IMR-90 (cell line): ENCODE measurements around the gene FBXW7. TPM values are rescaled to one million over a fixed set of nuclear protein-coding genes. Genes with fewer than 3 reads are reported as not detected.

Experiments used
- ATAC-seq: fragments of 200-7000 bp; cut with Tn5 transposase; 2 replicates; pipeline ENCODE4 v1.9.1; 2020; ENCODE audit warnings: low read depth, mild to moderate bottlenecking, moderate library complexity
- BruUV-seq: library from RNA; stranded (reverse); fragments of 400-500 nt; replicated peaks from 2 replicates; lab custom pipeline; 2021; lab: Mats Ljungman, UMichigan
- CTCF ChIA-PET: fragments of 300-600 bp; formaldehyde crosslinking; extraction: SDS; loops from one replicate; lab custom pipeline; 2021; ENCODE audit warnings: antibody characterized with exemption; lab: Yijun Ruan, JAX
- POLR2A ChIA-PET: fragments of 300-600 bp; sonication (Branson Sonifier 250); formaldehyde crosslinking; loops from one replicate; lab custom pipeline; 2022; ENCODE audit warnings: antibody characterized with exemption; ENCODE audit not compliant: unreplicated experiment; lab: Charles Lee
- DNase-seq: peaks from one replicate; pipeline ENCODE4 v3.0.0; 2013
- H2AFZ ChIP-seq: replicated peaks from 2 replicates; pipeline ENCODE3; 2013; ENCODE audit warnings: low read length, mild to moderate bottlenecking; ENCODE audit not compliant: poor library complexity
- H2AK5ac ChIP-seq: 2 replicates; pipeline ENCODE4 v1.6.1; 2013; ENCODE audit warnings: low read depth, low read length, inconsistent platforms
- H2AK9ac ChIP-seq: replicated peaks from 2 replicates; pipeline ENCODE3; 2013; ENCODE audit warnings: mild to moderate bottlenecking, low read depth, low read length, moderate library complexity; ENCODE audit not compliant: poor library complexity
- H2BK120ac ChIP-seq: 2 replicates; pipeline ENCODE4 v1.6.1; 2013; ENCODE audit warnings: low read depth, low read length, inconsistent platforms
- H2BK15ac ChIP-seq: 3 replicates; pipeline ENCODE4 v1.6.1; 2013; ENCODE audit warnings: low read depth, low read length, inconsistent platforms
- H2BK20ac ChIP-seq: 2 replicates; pipeline ENCODE4 v1.6.1; 2013; ENCODE audit warnings: low read depth, mild to moderate bottlenecking, inconsistent platforms, low read length, moderate library complexity
- H2BK5ac ChIP-seq: 2 replicates; pipeline ENCODE4 v1.6.1; 2013; ENCODE audit warnings: mild to moderate bottlenecking, low read depth, low read length, inconsistent platforms; ENCODE audit not compliant: poor library complexity, severe bottlenecking
- H3K14ac ChIP-seq: replicated peaks from 2 replicates; pipeline ENCODE4 v1.6.1; 2013; ENCODE audit warnings: low read depth, low read length, inconsistent platforms
- H3K18ac ChIP-seq: 2 replicates; pipeline ENCODE4 v1.6.1; 2013; ENCODE audit warnings: low read depth, low read length, control low read depth
- H3K23ac ChIP-seq: 2 replicates; pipeline ENCODE4 v1.6.1; 2013; ENCODE audit warnings: low read depth, low read length, inconsistent platforms
- H3K27ac ChIP-seq: 2 replicates; pipeline ENCODE4 v1.5.1; 2013; ENCODE audit warnings: mild to moderate bottlenecking, control low read depth, low read length; ENCODE audit not compliant: insufficient read depth
- H3K27me3 ChIP-seq: 2 replicates; pipeline ENCODE4 v1.6.1; 2013; ENCODE audit warnings: low read length; ENCODE audit not compliant: control insufficient read depth, insufficient read depth
- H3K36me3 ChIP-seq: 2 replicates; pipeline ENCODE4 v1.6.1; 2013; ENCODE audit warnings: low read length, mixed read lengths; ENCODE audit not compliant: control insufficient read depth, insufficient read depth
- H3K4ac ChIP-seq: 2 replicates; pipeline ENCODE4 v1.6.1; 2013; ENCODE audit warnings: low read depth, low read length, inconsistent platforms
- H3K4me1 ChIP-seq: 2 replicates; pipeline ENCODE4 v1.6.1; 2013; ENCODE audit warnings: low read length, mixed read lengths; ENCODE audit not compliant: control insufficient read depth, insufficient read depth
- H3K4me2 ChIP-seq: 2 replicates; pipeline ENCODE4 v1.6.1; 2013; ENCODE audit warnings: low read depth, mild to moderate bottlenecking, control low read depth, low read length, moderate library complexity
- H3K4me3 ChIP-seq: 2 replicates; pipeline ENCODE4 v1.5.1; 2013; ENCODE audit warnings: low read depth, mild to moderate bottlenecking, control low read depth, low read length, moderate library complexity; ENCODE audit not compliant: insufficient read depth
- H3K56ac ChIP-seq: 2 replicates; pipeline ENCODE4 v1.6.1; 2013; ENCODE audit warnings: low read length, inconsistent platforms; ENCODE audit not compliant: insufficient read depth; ENCODE audit errors: extremely low read depth
- H3K79me1 ChIP-seq, 2 experiments: 2 replicates each; pipeline ENCODE4 v1.6.1; 2013; ENCODE audit warnings: low read length in 2 of 2, inconsistent platforms in 1 of 2, low read depth in 1 of 2
- H3K9ac ChIP-seq: 2 replicates; pipeline ENCODE4 v1.6.1; 2013; ENCODE audit warnings: low read depth, low read length, control low read depth
- H3K9me1 ChIP-seq: 2 replicates; pipeline ENCODE4 v1.6.1; 2013; ENCODE audit warnings: low read length, inconsistent platforms; ENCODE audit not compliant: insufficient read depth
- H3K9me3 ChIP-seq: 2 replicates; pipeline ENCODE4 v1.6.1; 2013; ENCODE audit warnings: low read length; ENCODE audit not compliant: control insufficient read depth, insufficient read depth
- H4K20me1 ChIP-seq: 2 replicates; pipeline ENCODE4 v1.6.1; 2013; ENCODE audit warnings: low read length, inconsistent platforms; ENCODE audit not compliant: insufficient read depth
- H4K5ac ChIP-seq: 2 replicates; pipeline ENCODE4 v1.6.1; 2013; ENCODE audit warnings: mild to moderate bottlenecking, low read depth, low read length, control low read depth
- H4K8ac ChIP-seq, 2 experiments: 2 replicates each; pipeline ENCODE4 v1.6.1; 2013; ENCODE audit warnings: low read depth in 2 of 2, low read length in 2 of 2, control low read depth in 1 of 2, inconsistent platforms in 1 of 2
- H4K91ac ChIP-seq: 2 replicates; pipeline ENCODE4 v1.6.1; 2013; ENCODE audit warnings: low read depth, low read length, inconsistent platforms; ENCODE audit not compliant: insufficient read depth
- BHLHE40 ChIP-seq: fragments of 150-350 bp; IDR thresholded peaks from 2 replicates; pipeline ENCODE4 v1.6.1; 2016; ENCODE audit warnings: mild to moderate bottlenecking, low read depth, low read length
- CEBPB ChIP-seq: IDR thresholded peaks from 2 replicates; pipeline ENCODE4 v1.6.1; 2012; ENCODE audit warnings: low read depth, low read length, improper control_type of control experiment
- CHD1 ChIP-seq: IDR thresholded peaks from 2 replicates; pipeline ENCODE4 v1.6.1; 2012; ENCODE audit warnings: low read depth, low read length, improper control_type of control experiment
- FOS ChIP-seq: fragments of 150-350 bp; IDR thresholded peaks from 2 replicates; pipeline ENCODE4 v1.6.1; 2016; ENCODE audit warnings: low read depth, low read length
- MAFK ChIP-seq: IDR thresholded peaks from 2 replicates; pipeline ENCODE4 v1.6.1; 2012; ENCODE audit warnings: low read depth, low read length, improper control_type of control experiment
- MXI1 ChIP-seq: IDR thresholded peaks from 2 replicates; pipeline ENCODE4 v1.6.1; 2012; ENCODE audit warnings: low read depth, mild to moderate bottlenecking, low read length, moderate library complexity, borderline replicate concordance
- NFE2L2 ChIP-seq: fragments of 150-350 bp; IDR thresholded peaks from 2 replicates; pipeline ENCODE4 v1.6.1; 2016; ENCODE audit warnings: low read depth, mild to moderate bottlenecking, low read length
- POLR2A ChIP-seq: IDR thresholded peaks from 2 replicates; pipeline ENCODE4 v1.6.1; 2012; ENCODE audit warnings: mild to moderate bottlenecking, low read depth, low read length
- RAD21 ChIP-seq: IDR thresholded peaks from 2 replicates; pipeline ENCODE4 v1.6.1; 2012; ENCODE audit warnings: low read length, improper control_type of control experiment
- RCOR1 ChIP-seq: IDR thresholded peaks from 2 replicates; pipeline ENCODE4 v1.6.1; 2012; ENCODE audit warnings: mild to moderate bottlenecking, low read length, improper control_type of control experiment; ENCODE audit not compliant: insufficient replicate concordance
- RFX5 ChIP-seq: IDR thresholded peaks from 2 replicates; pipeline ENCODE4 v1.8.0; 2012; ENCODE audit warnings: low read depth, mild to moderate bottlenecking, low read length, moderate library complexity
- SMC3 ChIP-seq: fragments of 150-350 bp; IDR thresholded peaks from 2 replicates; pipeline ENCODE4 v1.6.1; 2016; ENCODE audit warnings: low read depth, mild to moderate bottlenecking, antibody characterized with exemption, low read length, moderate library complexity
- WGBS, 2 experiments: methylation state at CpG; one replicate each; pipeline versions ENCODE4 v1.1.5 to v1.1.7; 2013; ENCODE audit warnings: missing lambda C conversion rate in 2 of 2; ENCODE audit not compliant: insufficient read length in 1 of 2; ENCODE audit errors: extremely low coverage in 2 of 2; 5-methylcytosine and 5-hydroxymethylcytosine counted together
- dilution Hi-C: fragments of 300-500 bp; cut with HindIII; formaldehyde crosslinking; loops from one replicate; pipeline ENCODE4 v1.14.3; 2018; ENCODE audit warnings: low sequenced_read_pairs; ENCODE audit not compliant: unreplicated experiment
- in situ Hi-C: fragments of 300-500 bp; cut with MboI; formaldehyde crosslinking; loops from 3 replicates; pipeline ENCODE4 v1.14.3; 2019; ENCODE audit warnings: low sequenced_read_pairs, inconsistent platforms, mixed read lengths
- intact Hi-C: fragments of 100-400 bp; cut with micrococcal nuclease; formaldehyde crosslinking; loops from 2 replicates; pipeline ENCODE4 v1.10.0; 2022
- polyA plus RNA-seq, 3 experiments: library from polyadenylated mRNA; depleted of rRNA; stranded (reverse); fragments of >200 nt; gene quantifications; 2 replicates each; pipeline ENCODE4 v1.2.3, GENCODE V29; 2012; ENCODE audit warnings: low replicate concordance in 1 of 3
- total RNA-seq: library from RNA; depleted of rRNA; stranded (reverse); fragments of >200 nt; gene quantifications from 2 replicates; pipeline ENCODE4 v1.2.3, GENCODE V29; 2012
- TF ChIP-seq, protein P1 (sequence below): fragments of 150-350 bp; IDR thresholded peaks from 2 replicates; pipeline ENCODE4 v1.6.1; 2017; ENCODE audit warnings: mild to moderate bottlenecking, antibody characterized with exemption, low read length, low read depth
- TF ChIP-seq, protein P2 (sequence below): fragments of 150-350 bp; IDR thresholded peaks from 2 replicates; pipeline ENCODE4 v1.6.1; 2016; ENCODE audit warnings: low read depth, mild to moderate bottlenecking, low read length, moderate library complexity, borderline replicate concordance
- TF ChIP-seq, protein P3 (sequence below): conservative IDR thresholded peaks from 2 replicates; pipeline ENCODE4 v1.5.1; 2012; ENCODE audit warnings: mild to moderate bottlenecking, low read depth, low read length, improper control_type of control experiment

FBXW7 gene
- total and polyA plus RNA-seq, 2 of the 4 experiments (the other 2 are of a cell fraction), result 7.2 to 27.4 TPM

DNA sequence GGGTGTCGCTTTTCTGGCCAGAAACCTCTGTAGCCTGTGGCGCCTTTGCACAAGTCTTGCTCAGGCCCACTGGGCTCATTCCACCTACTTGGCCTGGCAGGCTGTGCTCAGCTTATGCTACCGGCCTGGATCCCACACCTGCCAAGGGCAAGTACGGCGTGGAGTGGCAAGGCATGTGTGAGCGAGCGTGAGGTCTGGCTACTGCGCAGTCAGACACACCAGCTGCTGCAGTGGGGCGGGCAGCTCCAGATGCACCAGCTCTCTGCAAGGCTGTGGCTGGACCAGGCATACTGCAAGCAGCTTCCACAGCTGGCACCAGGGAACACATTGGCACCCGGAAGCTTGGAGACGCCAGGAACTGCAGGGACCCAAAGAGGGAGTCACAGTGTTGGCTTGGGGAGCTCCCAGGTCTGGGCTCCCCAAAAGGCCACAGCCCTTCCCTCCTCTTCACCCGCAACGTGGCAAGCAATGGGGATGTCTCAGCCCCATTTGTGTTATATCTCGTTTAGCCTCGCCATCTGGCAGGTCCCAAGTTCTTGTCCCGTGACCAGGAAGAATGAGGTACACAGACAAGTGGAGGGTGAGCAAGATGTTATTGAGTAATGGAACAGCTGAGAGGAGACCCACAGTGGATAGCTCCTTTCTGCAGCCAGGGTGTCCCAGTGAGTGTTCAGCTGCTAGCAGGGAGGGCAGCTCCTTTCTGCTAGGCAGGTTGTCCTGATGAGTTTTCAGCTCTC, 3.8 kb upstream of the FBXW7 start:
- H2AFZ ChIP-seq, result no peak overlapping the region
- peaks cover 7% of the 10 kb centered on the region; the same call in 1 of the 2 replicates for H4K20me1 ChIP-seq
- no peak overlapping the region for H2BK20ac ChIP-seq
- H3K9me3 ChIP-seq, result no peaks in the 10 kb centered on the region
- no peak overlapping the region for H2BK5ac ChIP-seq
- no peak overlapping the region for H4K91ac ChIP-seq
- no peak overlapping the region for H4K8ac ChIP-seq
- no peak overlapping the region for H3K56ac ChIP-seq
- H2BK120ac ChIP-seq, result no peak overlapping the region
- no TSS peak for BruUV-seq
- ChIA-PET POLR2A (interaction anchor here (0.6 kb wide), 1 partner anchor 990 kb away, joined by 3 read pairs; no protein-coding TSS in a partner anchor), CTCF (no interaction called here)
- H3K79me1 ChIP-seq, result peaks cover 13 to 38% of the 10 kb centered on the region in 2 experiments
- H3K4me1 ChIP-seq, result peaks cover 3% of the 10 kb centered on the region; the same call in 1 of the 2 replicates
- H3K4me2 ChIP-seq, result no peak overlapping the region
- WGBS, 2 experiments, result 96% methylated on average over 5 of the region's 16 CpGs; no CpG with 5 or more reads in 1 of the 2 experiments
- H3K4ac ChIP-seq, result no peak overlapping the region
- DNase-seq (no peak), ATAC-seq (no peak)
- no peak overlapping the region for H3K4me3 ChIP-seq
- H4K5ac ChIP-seq, result no peak overlapping the region
- H3K36me3 ChIP-seq, result peaks cover 7% of the 10 kb centered on the region; the same call in 1 of the 2 replicates
- no peak overlapping the region for H3K14ac ChIP-seq
- H2AK9ac ChIP-seq, result no peak overlapping the region
- H3K27ac ChIP-seq, result no peak overlapping the region
- H3K23ac ChIP-seq, result no peak overlapping the region
- no peaks in the 10 kb centered on the region for H3K27me3 ChIP-seq
- no peak overlapping the region for H2AK5ac ChIP-seq
- intact Hi-C loops, result loop anchor here (5.0 kb wide), 1 partner anchor 132 kb away; no protein-coding TSS in a partner anchor
- no peak overlapping the region for H3K18ac ChIP-seq
- dilution Hi-C loops, result no loop called here
- H3K9me1 ChIP-seq, result peaks cover 5% of the 10 kb centered on the region; the same call in 1 of the 2 replicates
- in situ Hi-C loops, result no loop called here
- H3K9ac ChIP-seq, result no peak overlapping the region
- no peak overlapping the region for H2BK15ac ChIP-seq
- TF ChIP-seq RCOR1, result no peak
- no peak for TF ChIP-seq CHD1
- TF ChIP-seq, protein P1, sequence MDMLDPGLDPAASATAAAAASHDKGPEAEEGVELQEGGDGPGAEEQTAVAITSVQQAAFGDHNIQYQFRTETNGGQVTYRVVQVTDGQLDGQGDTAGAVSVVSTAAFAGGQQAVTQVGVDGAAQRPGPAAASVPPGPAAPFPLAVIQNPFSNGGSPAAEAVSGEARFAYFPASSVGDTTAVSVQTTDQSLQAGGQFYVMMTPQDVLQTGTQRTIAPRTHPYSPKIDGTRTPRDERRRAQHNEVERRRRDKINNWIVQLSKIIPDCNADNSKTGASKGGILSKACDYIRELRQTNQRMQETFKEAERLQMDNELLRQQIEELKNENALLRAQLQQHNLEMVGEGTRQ, result no peak
- no peak for TF ChIP-seq MAFK
- TF ChIP-seq CEBPB, result no peak
- no peak for TF ChIP-seq POLR2A
- no peak for TF ChIP-seq BHLHE40
- no peak for TF ChIP-seq SMC3
- TF ChIP-seq, protein P2, sequence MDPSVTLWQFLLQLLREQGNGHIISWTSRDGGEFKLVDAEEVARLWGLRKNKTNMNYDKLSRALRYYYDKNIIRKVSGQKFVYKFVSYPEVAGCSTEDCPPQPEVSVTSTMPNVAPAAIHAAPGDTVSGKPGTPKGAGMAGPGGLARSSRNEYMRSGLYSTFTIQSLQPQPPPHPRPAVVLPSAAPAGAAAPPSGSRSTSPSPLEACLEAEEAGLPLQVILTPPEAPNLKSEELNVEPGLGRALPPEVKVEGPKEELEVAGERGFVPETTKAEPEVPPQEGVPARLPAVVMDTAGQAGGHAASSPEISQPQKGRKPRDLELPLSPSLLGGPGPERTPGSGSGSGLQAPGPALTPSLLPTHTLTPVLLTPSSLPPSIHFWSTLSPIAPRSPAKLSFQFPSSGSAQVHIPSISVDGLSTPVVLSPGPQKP, result no peak
- no peak for TF ChIP-seq MXI1
- TF ChIP-seq RAD21, result no peak
- no peak for TF ChIP-seq NFE2L2
- no peak for TF ChIP-seq FOS
- TF ChIP-seq, protein P3, sequence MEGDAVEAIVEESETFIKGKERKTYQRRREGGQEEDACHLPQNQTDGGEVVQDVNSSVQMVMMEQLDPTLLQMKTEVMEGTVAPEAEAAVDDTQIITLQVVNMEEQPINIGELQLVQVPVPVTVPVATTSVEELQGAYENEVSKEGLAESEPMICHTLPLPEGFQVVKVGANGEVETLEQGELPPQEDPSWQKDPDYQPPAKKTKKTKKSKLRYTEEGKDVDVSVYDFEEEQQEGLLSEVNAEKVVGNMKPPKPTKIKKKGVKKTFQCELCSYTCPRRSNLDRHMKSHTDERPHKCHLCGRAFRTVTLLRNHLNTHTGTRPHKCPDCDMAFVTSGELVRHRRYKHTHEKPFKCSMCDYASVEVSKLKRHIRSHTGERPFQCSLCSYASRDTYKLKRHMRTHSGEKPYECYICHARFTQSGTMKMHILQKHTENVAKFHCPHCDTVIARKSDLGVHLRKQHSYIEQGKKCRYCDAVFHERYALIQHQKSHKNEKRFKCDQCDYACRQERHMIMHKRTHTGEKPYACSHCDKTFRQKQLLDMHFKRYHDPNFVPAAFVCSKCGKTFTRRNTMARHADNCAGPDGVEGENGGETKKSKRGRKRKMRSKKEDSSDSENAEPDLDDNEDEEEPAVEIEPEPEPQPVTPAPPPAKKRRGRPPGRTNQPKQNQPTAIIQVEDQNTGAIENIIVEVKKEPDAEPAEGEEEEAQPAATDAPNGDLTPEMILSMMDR, result no peak
- no peak for TF ChIP-seq RFX5
